Neural cell (in vitro differentiated cells): ENCODE measurements around the gene ATP2B2. TPM values are rescaled to one million over a fixed set of nuclear protein-coding genes. Genes with fewer than 3 reads are reported as not detected.

Experiments used
- H2AFZ ChIP-seq: fragments of 200-600, 300-800 bp; sonication (generic), shearing (Covaris generic); 2 replicates; pipeline ENCODE4 v1.6.0; 2014; ENCODE audit warnings: low read depth, mild to moderate bottlenecking, antibody characterized with exemption, low read length, moderate library complexity
- H3F3A ChIP-seq: fragments of 200-600 bp; shearing (Covaris generic); 2 replicates; pipeline ENCODE4 v1.6.1; 2016; ENCODE audit warnings: mild to moderate bottlenecking, moderate library complexity, mixed read lengths, antibody characterized with exemption, low read length; ENCODE audit not compliant: insufficient read depth, poor library complexity, severe bottlenecking
- H3K27ac ChIP-seq: fragments of 200-600, 300-800 bp; sonication (generic), shearing (Covaris generic); 2 replicates; pipeline ENCODE4 v1.5.1; 2014; ENCODE audit warnings: mild to moderate bottlenecking, low read length, moderate library complexity
- H3K27me3 ChIP-seq: fragments of 300-800, 200-600 bp; sonication (generic), shearing (Covaris generic); 2 replicates; pipeline ENCODE4 v1.6.0; 2014; ENCODE audit warnings: mild to moderate bottlenecking, low read depth, low read length, moderate library complexity; ENCODE audit not compliant: insufficient read depth
- H3K36me3 ChIP-seq: fragments of 300-800, 200-600 bp; sonication (generic), shearing (Covaris generic); 2 replicates; pipeline ENCODE4 v1.5.1; 2014; ENCODE audit warnings: mild to moderate bottlenecking, antibody characterized with exemption, low read length, moderate library complexity; ENCODE audit not compliant: insufficient read depth
- H3K4me2 ChIP-seq: fragments of 300-800, 200-600 bp; sonication (generic), shearing (Covaris generic); 2 replicates; pipeline ENCODE4 v1.6.0; 2014; ENCODE audit warnings: mild to moderate bottlenecking, low read length
- H3K4me3 ChIP-seq: fragments of 300-800, 200-600 bp; sonication (generic), shearing (Covaris generic); 2 replicates; pipeline ENCODE4 v1.5.1; 2014; ENCODE audit warnings: mild to moderate bottlenecking, low read length, moderate library complexity
- H3K79me2 ChIP-seq: fragments of 200-600 bp; shearing (Covaris generic); replicated peaks from 2 replicates; pipeline ENCODE4 v1.6.0; 2014; ENCODE audit warnings: mild to moderate bottlenecking, low read length, moderate library complexity; ENCODE audit not compliant: insufficient read depth
- H3K9ac ChIP-seq: fragments of 300-800, 200-600 bp; sonication (generic), shearing (Covaris generic); 2 replicates; pipeline ENCODE4 v1.6.1; 2016; ENCODE audit warnings: mild to moderate bottlenecking, low read length, mixed read lengths
- H3K9me2 ChIP-seq: fragments of 200-600 bp; shearing (Covaris generic); 2 replicates; pipeline ENCODE4 v1.6.1; 2016; ENCODE audit warnings: mild to moderate bottlenecking, low read length, mixed read lengths; ENCODE audit not compliant: insufficient read depth
- H3K9me3 ChIP-seq: fragments of 200-600, 300-800 bp; sonication (generic), shearing (Covaris generic); 2 replicates; pipeline ENCODE4 v1.6.1; 2016; ENCODE audit warnings: mild to moderate bottlenecking, mixed run types, low read length, moderate library complexity, mixed read lengths
- H4K20me1 ChIP-seq: fragments of 200-600 bp; shearing (Covaris generic); 2 replicates; pipeline ENCODE4 v1.6.1; 2016; ENCODE audit warnings: mild to moderate bottlenecking, mixed run types; ENCODE audit not compliant: insufficient read depth
- EP300 ChIP-seq: fragments of 450-650 bp; conservative IDR thresholded peaks from 2 replicates; pipeline ENCODE4 v1.6.1; 2014; ENCODE audit warnings: antibody characterized with exemption, mild to moderate bottlenecking, moderate library complexity; ENCODE audit not compliant: poor library complexity, severe bottlenecking
- EZH2 ChIP-seq: fragments of 200-600, 300-800 bp; shearing (Covaris generic), sonication (generic); IDR thresholded peaks from 2 replicates; pipeline ENCODE4 v1.6.1; 2014; ENCODE audit warnings: antibody characterized with exemption, low read length, borderline replicate concordance, mild to moderate bottlenecking; ENCODE audit not compliant: insufficient read depth, poor library complexity, severe bottlenecking
- MXI1 ChIP-seq: fragments of 450-650 bp; conservative IDR thresholded peaks from 2 replicates; pipeline ENCODE4 v1.6.1; 2014; ENCODE audit warnings: antibody characterized with exemption, mild to moderate bottlenecking; ENCODE audit not compliant: poor library complexity, severe bottlenecking
- POLR2AphosphoS5 ChIP-seq: IDR thresholded peaks from 2 replicates; pipeline ENCODE4 v1.6.1; 2012
- TAF1 ChIP-seq: IDR thresholded peaks from 2 replicates; pipeline ENCODE4 v1.6.1; 2012; ENCODE audit warnings: low read depth
- polyA plus RNA-seq: library from polyadenylated mRNA; depleted of rRNA; stranded (reverse); fragments of >200 nt; gene quantifications from 2 replicates; pipeline ENCODE4 v1.2.3, GENCODE V29; 2014
- TF ChIP-seq, protein P1 (sequence below): fragments of 450-650 bp; IDR thresholded peaks from 2 replicates; pipeline ENCODE4 v1.5.1; 2014; ENCODE audit warnings: antibody characterized with exemption, mild to moderate bottlenecking, moderate library complexity; ENCODE audit not compliant: poor library complexity, severe bottlenecking

Gene ATP2B2
- polyA plus RNA-seq, 1 donor from 2014 or later: 8.3 TPM

DNA sequence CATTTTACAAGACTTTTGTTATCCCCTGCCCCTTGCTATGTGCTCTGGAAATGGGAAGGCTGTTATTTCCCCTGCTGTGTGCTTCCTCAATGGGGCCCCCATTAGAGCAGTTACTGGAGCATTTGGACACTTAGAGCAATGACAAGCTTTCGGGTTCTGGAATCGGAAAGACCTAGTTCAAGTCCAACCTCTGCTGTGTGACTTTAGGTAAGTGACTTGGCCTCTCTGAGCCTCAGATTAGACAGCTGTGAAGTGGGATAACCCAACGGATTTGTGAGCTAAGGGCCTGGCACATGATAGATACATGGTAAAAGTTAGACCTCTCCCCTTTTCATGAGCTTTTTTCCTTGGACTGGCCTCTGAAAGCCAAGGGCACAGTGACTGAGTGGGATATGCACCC lies 100.5 kb downstream of the ATP2B2 start:
- TF ChIP-seq, protein P1, sequence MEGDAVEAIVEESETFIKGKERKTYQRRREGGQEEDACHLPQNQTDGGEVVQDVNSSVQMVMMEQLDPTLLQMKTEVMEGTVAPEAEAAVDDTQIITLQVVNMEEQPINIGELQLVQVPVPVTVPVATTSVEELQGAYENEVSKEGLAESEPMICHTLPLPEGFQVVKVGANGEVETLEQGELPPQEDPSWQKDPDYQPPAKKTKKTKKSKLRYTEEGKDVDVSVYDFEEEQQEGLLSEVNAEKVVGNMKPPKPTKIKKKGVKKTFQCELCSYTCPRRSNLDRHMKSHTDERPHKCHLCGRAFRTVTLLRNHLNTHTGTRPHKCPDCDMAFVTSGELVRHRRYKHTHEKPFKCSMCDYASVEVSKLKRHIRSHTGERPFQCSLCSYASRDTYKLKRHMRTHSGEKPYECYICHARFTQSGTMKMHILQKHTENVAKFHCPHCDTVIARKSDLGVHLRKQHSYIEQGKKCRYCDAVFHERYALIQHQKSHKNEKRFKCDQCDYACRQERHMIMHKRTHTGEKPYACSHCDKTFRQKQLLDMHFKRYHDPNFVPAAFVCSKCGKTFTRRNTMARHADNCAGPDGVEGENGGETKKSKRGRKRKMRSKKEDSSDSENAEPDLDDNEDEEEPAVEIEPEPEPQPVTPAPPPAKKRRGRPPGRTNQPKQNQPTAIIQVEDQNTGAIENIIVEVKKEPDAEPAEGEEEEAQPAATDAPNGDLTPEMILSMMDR: no peak
- TF ChIP-seq EZH2: no peak
- no peak for TF ChIP-seq TAF1
- H3F3A ChIP-seq: no peaks in the 10 kb centered on the region
- no peak overlapping the region for H3K9ac ChIP-seq
- no peak overlapping the region for H3K4me2 ChIP-seq
- H3K36me3 ChIP-seq: no peaks in the 10 kb centered on the region
- no peaks in the 10 kb centered on the region for H3K9me2 ChIP-seq
- H4K20me1 ChIP-seq: no peaks in the 10 kb centered on the region
- H3K79me2 ChIP-seq: no peaks in the 10 kb centered on the region
- no peaks in the 10 kb centered on the region for H3K9me3 ChIP-seq
- H3K27me3 ChIP-seq: no peaks in the 10 kb centered on the region
- H2AFZ ChIP-seq: no peak overlapping the region
- H3K4me3 ChIP-seq: no peak overlapping the region
- no peak overlapping the region for H3K27ac ChIP-seq

DNA sequence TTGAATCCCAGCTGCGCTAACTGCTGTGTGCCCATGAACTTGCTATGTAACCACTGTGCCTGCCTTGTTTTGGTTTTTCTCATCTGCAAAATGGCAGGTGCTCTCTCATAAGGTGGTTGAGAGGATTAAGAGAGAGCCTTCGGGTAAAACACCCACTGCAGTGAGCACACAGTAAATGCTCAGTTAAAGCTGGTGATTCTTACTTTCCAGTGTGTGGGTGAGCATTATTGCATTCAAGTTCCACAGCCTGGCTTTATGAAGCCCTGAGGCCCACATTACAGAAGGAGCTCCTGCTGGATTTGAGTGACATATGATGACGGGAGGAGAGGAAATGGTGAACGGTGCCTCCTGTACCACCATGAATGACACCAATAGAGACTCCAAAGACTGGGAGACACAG lies 101.0 kb downstream of the ATP2B2 start:
- no peak overlapping the region for H3K4me2 ChIP-seq
- no peak overlapping the region for H2AFZ ChIP-seq
- no peaks in the 10 kb centered on the region for H3K9me2 ChIP-seq
- H3K9ac ChIP-seq: no peak overlapping the region
- H3K9me3 ChIP-seq: no peaks in the 10 kb centered on the region
- H4K20me1 ChIP-seq: no peaks in the 10 kb centered on the region
- H3F3A ChIP-seq: no peaks in the 10 kb centered on the region
- H3K27me3 ChIP-seq: no peaks in the 10 kb centered on the region
- no peak overlapping the region for H3K27ac ChIP-seq
- H3K4me3 ChIP-seq: no peak overlapping the region
- no peaks in the 10 kb centered on the region for H3K79me2 ChIP-seq
- no peak for TF ChIP-seq TAF1
- no peaks in the 10 kb centered on the region for H3K36me3 ChIP-seq

DNA sequence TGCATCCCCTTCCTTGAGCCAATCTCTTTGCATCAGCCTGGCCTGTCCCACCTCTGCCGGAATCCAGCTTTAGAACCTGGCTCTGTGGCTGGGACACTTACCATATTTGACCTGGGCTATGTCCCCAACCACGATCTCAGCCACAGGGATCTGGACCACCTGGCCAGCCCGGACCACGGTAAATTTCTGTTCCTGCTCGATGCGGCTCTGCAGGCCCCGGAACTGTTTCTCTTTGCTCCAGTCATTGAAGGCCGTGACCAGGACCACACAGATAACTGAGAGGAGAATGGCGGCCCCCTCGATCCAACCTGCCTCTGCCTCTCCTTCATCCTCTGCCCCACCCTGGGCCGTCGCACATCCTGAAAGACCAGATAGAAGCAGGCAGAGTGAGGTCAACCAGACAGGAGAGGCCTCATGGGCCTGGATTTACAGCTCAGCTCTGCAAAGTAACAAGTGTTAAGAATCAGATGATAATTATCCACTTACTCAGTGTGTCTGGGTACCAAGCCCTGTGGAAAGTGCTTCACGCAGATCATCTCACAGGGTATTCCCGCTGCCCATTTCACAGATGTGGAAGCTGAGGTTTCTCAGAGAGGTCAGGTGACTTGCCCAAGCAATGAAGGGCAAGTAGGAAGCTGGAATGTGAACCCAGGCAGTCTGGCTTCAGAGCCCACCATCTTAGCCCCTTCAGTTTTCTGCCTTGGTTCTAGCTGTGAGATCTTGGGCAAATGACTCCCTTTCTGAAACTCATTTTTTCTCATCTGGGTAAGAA lies 103.2 kb downstream of the ATP2B2 start:
- no peak for TF ChIP-seq EP300
- no peak for TF ChIP-seq POLR2AphosphoS5
- Histone ChIP-seq H3K79me2 (no peaks in the 10 kb centered on the region), H3K9me2 (no peaks in the 10 kb centered on the region), H3K9ac (no peak overlapping the region), H4K20me1 (no peaks in the 10 kb centered on the region), H3K4me3 (no peak overlapping the region), H3K27ac (no peak overlapping the region), H3F3A (no peaks in the 10 kb centered on the region), H3K9me3 (no peaks in the 10 kb centered on the region), H3K27me3 (no peaks in the 10 kb centered on the region), H3K36me3 (no peaks in the 10 kb centered on the region), H2AFZ (no peak overlapping the region), H3K4me2 (no peak overlapping the region)

DNA sequence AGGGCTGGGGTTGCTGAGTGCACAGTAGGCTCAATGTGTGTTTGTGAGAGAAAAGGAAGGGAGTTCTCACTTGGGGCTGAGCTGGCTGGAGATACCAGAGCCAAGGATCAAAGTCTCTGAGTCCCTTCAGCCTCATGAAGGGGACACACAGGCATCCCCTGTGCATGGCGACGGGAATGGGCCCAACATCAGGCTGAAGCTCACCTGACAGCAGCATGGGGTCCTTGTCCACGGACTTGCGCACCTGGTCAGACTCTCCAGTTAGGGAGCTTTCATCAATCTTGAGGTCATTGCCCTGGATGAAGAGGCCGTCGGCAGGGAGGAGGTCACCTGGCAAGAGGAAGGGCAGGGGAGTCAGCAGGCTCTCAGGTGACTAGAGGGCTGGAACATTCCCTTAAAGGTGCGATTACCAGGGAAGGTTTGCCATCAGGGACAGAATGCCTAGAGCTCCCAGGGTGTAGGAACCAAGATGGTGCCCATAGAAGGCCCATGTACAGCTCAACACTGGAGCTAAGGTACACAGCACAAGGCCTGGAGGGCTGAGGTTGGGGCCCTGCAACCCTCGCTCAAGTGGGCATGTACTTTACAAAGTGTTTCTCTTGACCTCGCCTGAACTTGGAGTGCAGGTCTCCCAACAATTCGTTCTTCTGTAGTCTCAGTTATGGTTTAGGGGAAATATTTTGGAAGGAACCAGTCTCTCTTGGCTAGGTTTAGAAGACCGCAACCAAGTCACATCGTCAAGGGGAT lies 104.5 kb downstream of the ATP2B2 start:
- Histone ChIP-seq H3K27me3 (no peaks in the 10 kb centered on the region), H4K20me1 (no peaks in the 10 kb centered on the region), H2AFZ (no peak overlapping the region), H3K79me2 (no peaks in the 10 kb centered on the region), H3K4me2 (no peak overlapping the region), H3K4me3 (no peak overlapping the region), H3K27ac (no peak overlapping the region), H3K36me3 (no peaks in the 10 kb centered on the region), H3K9me2 (no peaks in the 10 kb centered on the region), H3K9ac (no peak overlapping the region), H3F3A (no peaks in the 10 kb centered on the region), H3K9me3 (no peaks in the 10 kb centered on the region)
- no peak for TF ChIP-seq POLR2AphosphoS5
- TF ChIP-seq MXI1: no peak
- TF ChIP-seq TAF1: no peak
